B cell (primary cell): ENCODE results near the gene CD55. TPM values are rescaled to one million over a fixed set of nuclear protein-coding genes. Genes with fewer than 3 reads are reported as not detected.

Experiments
- ATAC-seq: fragments of 200-7000 bp; cut with Tn5 transposase; one replicate; pipeline ENCODE4 v1.10.0; 2021; ENCODE audit warnings: low read depth, mild to moderate bottlenecking, moderate number of reproducible peaks, moderate library complexity
- CTCF ChIA-PET: fragments of 350-600 bp; sonication (Branson Sonifier 250); formaldehyde crosslinking; loops from one replicate; lab custom pipeline; 2021; ENCODE audit warnings: antibody characterized with exemption, inconsistent platforms; lab: Charles Lee
- POLR2A ChIA-PET: fragments of 350-600 bp; sonication (Branson Sonifier 250); formaldehyde crosslinking; loops from one replicate; lab custom pipeline; 2021; ENCODE audit warnings: antibody characterized with exemption; lab: Charles Lee
- DNase-seq: peaks from one replicate; pipeline ENCODE4 v3.0.0; 2013
- H2AFZ ChIP-seq: 2 replicates; pipeline ENCODE4 v1.6.1; 2012; ENCODE audit warnings: mild to moderate bottlenecking, low read depth, low read length; ENCODE audit not compliant: insufficient read depth, poor library complexity, severe bottlenecking
- H3K27ac ChIP-seq, 2 donors: 1 replicate in 1 of 2; 2 replicates in 1 of 2; pipeline ENCODE4 v1.5.1; 2012 to 2013; ENCODE audit warnings: low read length in 2 of 2, mild to moderate bottlenecking in 2 of 2, moderate library complexity in 1 of 2
- H3K27me3 ChIP-seq, 4 experiments: fragments of 200-600 bp in 1 of 4; sonication (generic) in 1 of 4; replicated peaks in 1 of 4; 1 replicate in 2 of 4; 2 replicates in 2 of 4; pipeline versions ENCODE4 v1.6.1 to v1.7.0; 2013 to 2016; ENCODE audit warnings: low read length in 3 of 4, mild to moderate bottlenecking in 2 of 4, mixed read lengths in 1 of 4, moderate library complexity in 1 of 4; ENCODE audit not compliant: insufficient read depth in 4 of 4, control insufficient read depth in 3 of 4; ENCODE audit errors: control extremely low read depth in 1 of 4
- H3K36me3 ChIP-seq, 2 experiments: replicated peaks in 1 of 2; 1 replicate in 1 of 2; 2 replicates in 1 of 2; pipeline versions ENCODE4 v1.6.1 to v1.7.1; 2013; ENCODE audit warnings: low read length in 1 of 2; ENCODE audit not compliant: insufficient read depth in 2 of 2, control insufficient read depth in 1 of 2; ENCODE audit errors: control extremely low read depth in 1 of 2, extremely low read depth in 1 of 2
- H3K4me1 ChIP-seq, 2 donors: fragments of 200-600 bp in 1 of 2; sonication (generic) in 1 of 2; 1 replicate in 1 of 2; 2 replicates in 1 of 2; pipeline versions ENCODE4 v1.5.1 to v1.6.1; 2013 to 2017; ENCODE audit warnings: low read length in 2 of 2; ENCODE audit not compliant: control insufficient read depth in 2 of 2, insufficient read depth in 2 of 2
- H3K4me2 ChIP-seq: replicated peaks from 2 replicates; pipeline ENCODE3; 2012; ENCODE audit warnings: mild to moderate bottlenecking, low read depth, low read length; ENCODE audit not compliant: poor library complexity, severe bottlenecking
- H3K4me3 ChIP-seq, 5 experiments: fragments of 200-600 bp in 1 of 5; sonication (generic) in 1 of 5; 1 replicate in 3 of 5; 2 replicates in 2 of 5; pipeline versions ENCODE4 v1.5.1 to v1.7.0; 2011 to 2016; ENCODE audit warnings: low read length in 4 of 5, mild to moderate bottlenecking in 4 of 5, low read depth in 2 of 5, control low read depth in 1 of 5, moderate library complexity in 1 of 5; ENCODE audit not compliant: insufficient read depth in 1 of 5; ENCODE audit errors: control extremely low read depth in 1 of 5, extremely low read depth in 1 of 5
- H3K79me2 ChIP-seq: fragments of 200-600 bp; sonication (generic); one replicate; pipeline ENCODE4 v1.6.0; 2016; ENCODE audit warnings: low read length; ENCODE audit not compliant: control insufficient read depth, insufficient read depth
- H3K9ac ChIP-seq: fragments of 200-600 bp; sonication (generic); 2 replicates; pipeline ENCODE4 v1.6.1; 2017; ENCODE audit warnings: mild to moderate bottlenecking, low read length, moderate library complexity
- H3K9me3 ChIP-seq, 3 donors: one replicate each; pipeline versions ENCODE4 v1.6.1 to v1.7.1; 2013; ENCODE audit warnings: low read length in 2 of 3; ENCODE audit not compliant: control insufficient read depth in 2 of 3, insufficient read depth in 1 of 3; ENCODE audit errors: control extremely low read depth in 1 of 3
- H4K20me1 ChIP-seq: 2 replicates; pipeline ENCODE4 v1.6.0; 2012; ENCODE audit warnings: mild to moderate bottlenecking, low read length; ENCODE audit not compliant: insufficient read depth, control insufficient read depth, poor library complexity, severe bottlenecking
- H3K27ac Mint-ChIP-seq: one replicate; pipeline ENCODE4 v1.8.0; 2021; ENCODE audit warnings: mixed read lengths
- H3K27me3 Mint-ChIP-seq: one replicate; pipeline ENCODE4 v1.8.0; 2021; ENCODE audit warnings: mixed read lengths
- H3K4me1 Mint-ChIP-seq: one replicate; pipeline ENCODE4 v1.8.0; 2021; ENCODE audit warnings: mixed read lengths
- H3K4me3 Mint-ChIP-seq: one replicate; pipeline ENCODE4 v1.8.0; 2021; ENCODE audit warnings: mixed read lengths
- H3K9me3 Mint-ChIP-seq: one replicate; pipeline ENCODE4 v1.8.0; 2022; ENCODE audit warnings: mixed read lengths; ENCODE audit not compliant: insufficient read depth
- EZH2 ChIP-seq: IDR thresholded peaks from 2 replicates; pipeline ENCODE4 v1.6.1; 2012; ENCODE audit warnings: borderline replicate concordance, low read depth, mild to moderate bottlenecking, moderate library complexity, low read length; ENCODE audit not compliant: insufficient read depth, poor library complexity, severe bottlenecking
- WGBS: methylation state at CpG from one replicate; pipeline ENCODE4 v1.1.5; 2013; ENCODE audit warnings: missing lambda C conversion rate; ENCODE audit not compliant: insufficient coverage; 5-methylcytosine and 5-hydroxymethylcytosine counted together
- intact Hi-C: fragments of 100-400 bp; cut with micrococcal nuclease; formaldehyde crosslinking; loops from one replicate; pipeline ENCODE4 v1.10.0; 2022
- polyA plus RNA-seq: library from polyadenylated mRNA; depleted of rRNA; stranded (reverse); fragments of >200 nt; gene quantifications from 2 replicates; pipeline ENCODE4 v1.2.3, GENCODE V29; 2012
- total RNA-seq, 2 donors: library from RNA; stranded (reverse); fragments of 120-200 nt in 1 of 2; gene quantifications; 1 replicate in 1 of 2; 2 replicates in 1 of 2; pipeline versions ENCODE4 v1.2.3 to v1.2.4, GENCODE V29; 2013 to 2022
- TF ChIP-seq, protein P1 (sequence below): fragments of 200-600 bp; IDR thresholded peaks from one replicate; pipeline ENCODE4 v1.8.0; 2022; ENCODE audit warnings: antibody characterized with exemption, mild to moderate bottlenecking

CD55 gene
- total and polyA plus RNA-seq, 2 donors (not counting 1 experiment from before 2014, with no cell fraction given): 98.3 to 239 TPM

DNA sequence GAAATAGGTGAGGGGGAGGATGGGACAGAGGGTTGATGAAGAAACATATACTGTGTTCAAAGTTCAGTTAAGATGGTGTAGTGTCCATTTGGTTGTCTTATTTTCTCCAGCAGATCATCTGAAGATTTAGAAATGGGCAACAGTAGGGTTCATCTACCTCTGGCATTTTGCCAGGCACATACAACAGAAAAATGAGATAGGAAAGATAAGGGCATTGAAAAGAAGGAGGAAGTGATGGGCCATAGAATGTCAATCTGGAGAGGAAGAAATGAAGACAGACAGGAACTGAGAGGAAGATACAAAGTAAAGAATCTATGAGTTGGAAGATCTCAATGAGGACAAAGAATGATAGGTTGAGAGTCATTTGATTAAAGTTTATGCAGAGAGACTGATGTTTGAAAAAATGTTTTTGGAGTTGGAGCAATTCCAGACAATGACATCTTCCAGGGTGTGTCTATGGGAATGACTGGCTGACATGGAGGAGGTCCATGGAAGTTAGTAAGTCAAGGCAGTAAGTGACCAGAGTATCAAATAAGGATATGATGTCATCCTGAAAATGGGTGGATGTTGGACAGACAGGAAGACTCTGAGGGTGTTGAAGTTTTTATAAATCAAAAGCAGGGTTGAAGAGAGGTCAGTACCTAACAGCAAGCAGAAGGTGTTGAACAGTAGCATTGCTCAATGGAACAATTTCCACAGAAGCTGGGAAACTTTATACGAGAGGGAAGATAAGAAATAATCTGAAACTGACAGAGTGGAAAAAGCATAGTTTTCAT, 18.7 kb upstream of the CD55 start:
- H3K79me2 ChIP-seq: no peaks in the 10 kb centered on the region
- no peak overlapping the region for H3K9ac ChIP-seq
- no peaks in the 10 kb centered on the region for H3K36me3 ChIP-seq
- no peak overlapping the region for H3K4me3 ChIP-seq
- no peaks in the 10 kb centered on the region for H4K20me1 ChIP-seq
- Mint-ChIP-seq H3K27ac (no peak overlapping the region), H3K9me3 (no peaks in the 10 kb centered on the region), H3K4me3 (no peak overlapping the region), H3K4me1 (peaks cover 33% of the 10 kb centered on the region), H3K27me3 (no peaks in the 10 kb centered on the region)
- ChIA-PET POLR2A (no interaction called here), CTCF (no interaction called here)
- no CpG with 5 or more reads among the region's 1 CpG for WGBS
- DNase-seq (no peak), ATAC-seq (no peak)
- intact Hi-C loops: no loop called here
- H3K4me2 ChIP-seq: no peak overlapping the region
- H2AFZ ChIP-seq: no peak overlapping the region
- peaks cover 0 to 3% (median 2%) of the 10 kb centered on the region in 3 donors for H3K9me3 ChIP-seq
- TF ChIP-seq, protein P1, sequence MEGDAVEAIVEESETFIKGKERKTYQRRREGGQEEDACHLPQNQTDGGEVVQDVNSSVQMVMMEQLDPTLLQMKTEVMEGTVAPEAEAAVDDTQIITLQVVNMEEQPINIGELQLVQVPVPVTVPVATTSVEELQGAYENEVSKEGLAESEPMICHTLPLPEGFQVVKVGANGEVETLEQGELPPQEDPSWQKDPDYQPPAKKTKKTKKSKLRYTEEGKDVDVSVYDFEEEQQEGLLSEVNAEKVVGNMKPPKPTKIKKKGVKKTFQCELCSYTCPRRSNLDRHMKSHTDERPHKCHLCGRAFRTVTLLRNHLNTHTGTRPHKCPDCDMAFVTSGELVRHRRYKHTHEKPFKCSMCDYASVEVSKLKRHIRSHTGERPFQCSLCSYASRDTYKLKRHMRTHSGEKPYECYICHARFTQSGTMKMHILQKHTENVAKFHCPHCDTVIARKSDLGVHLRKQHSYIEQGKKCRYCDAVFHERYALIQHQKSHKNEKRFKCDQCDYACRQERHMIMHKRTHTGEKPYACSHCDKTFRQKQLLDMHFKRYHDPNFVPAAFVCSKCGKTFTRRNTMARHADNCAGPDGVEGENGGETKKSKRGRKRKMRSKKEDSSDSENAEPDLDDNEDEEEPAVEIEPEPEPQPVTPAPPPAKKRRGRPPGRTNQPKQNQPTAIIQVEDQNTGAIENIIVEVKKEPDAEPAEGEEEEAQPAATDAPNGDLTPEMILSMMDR: no peak
- TF ChIP-seq EZH2: no peak
- no peaks in the 10 kb centered on the region for H3K27me3 ChIP-seq
- no peak overlapping the region for H3K27ac ChIP-seq
- peaks cover 16 to 18% of the 10 kb centered on the region in 2 donors for H3K4me1 ChIP-seq
